ENCODE results near the gene MX1.

DNA sequence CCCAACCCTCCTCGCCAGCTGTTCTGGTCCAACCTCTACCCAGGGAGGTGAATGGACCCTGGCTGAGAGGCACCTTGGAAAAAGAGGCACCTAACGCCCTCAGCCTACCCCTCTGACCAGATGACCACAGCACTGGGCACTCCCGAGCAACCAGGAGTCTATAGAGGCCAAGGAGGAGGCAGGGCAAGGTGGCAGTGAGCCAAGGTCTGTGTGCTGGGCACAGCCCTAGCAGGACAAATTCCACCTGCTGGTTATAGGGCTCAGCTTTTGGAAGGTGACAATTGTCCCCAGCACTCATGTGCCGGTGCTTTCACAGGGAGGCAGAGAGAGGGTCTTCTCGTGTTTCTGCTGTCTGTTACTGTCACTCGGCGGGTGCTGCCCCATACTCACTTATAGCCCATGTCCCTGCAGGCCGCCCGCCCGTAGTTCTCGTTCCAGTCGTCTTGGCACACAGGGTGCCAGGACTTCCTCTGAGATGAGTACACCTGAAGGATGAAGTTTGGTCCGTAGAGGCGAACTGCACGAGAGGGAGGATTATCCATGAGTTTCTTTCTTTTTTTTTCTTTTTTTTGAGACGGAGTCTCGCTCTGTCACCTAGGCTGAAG, 54.1 kb downstream of the MX1 start:
- TF ChIP-seq, protein P1, sequence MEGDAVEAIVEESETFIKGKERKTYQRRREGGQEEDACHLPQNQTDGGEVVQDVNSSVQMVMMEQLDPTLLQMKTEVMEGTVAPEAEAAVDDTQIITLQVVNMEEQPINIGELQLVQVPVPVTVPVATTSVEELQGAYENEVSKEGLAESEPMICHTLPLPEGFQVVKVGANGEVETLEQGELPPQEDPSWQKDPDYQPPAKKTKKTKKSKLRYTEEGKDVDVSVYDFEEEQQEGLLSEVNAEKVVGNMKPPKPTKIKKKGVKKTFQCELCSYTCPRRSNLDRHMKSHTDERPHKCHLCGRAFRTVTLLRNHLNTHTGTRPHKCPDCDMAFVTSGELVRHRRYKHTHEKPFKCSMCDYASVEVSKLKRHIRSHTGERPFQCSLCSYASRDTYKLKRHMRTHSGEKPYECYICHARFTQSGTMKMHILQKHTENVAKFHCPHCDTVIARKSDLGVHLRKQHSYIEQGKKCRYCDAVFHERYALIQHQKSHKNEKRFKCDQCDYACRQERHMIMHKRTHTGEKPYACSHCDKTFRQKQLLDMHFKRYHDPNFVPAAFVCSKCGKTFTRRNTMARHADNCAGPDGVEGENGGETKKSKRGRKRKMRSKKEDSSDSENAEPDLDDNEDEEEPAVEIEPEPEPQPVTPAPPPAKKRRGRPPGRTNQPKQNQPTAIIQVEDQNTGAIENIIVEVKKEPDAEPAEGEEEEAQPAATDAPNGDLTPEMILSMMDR (IDR thresholded peaks at IDR 0.05; ENCODE audit: low read depth, low read length, poor library complexity, severe bottlenecking), result no peak
- TF ChIP-seq EZH2phosphoT487 (IDR thresholded peaks at IDR 0.05; ENCODE audit: borderline replicate concordance, low read length), result no peak

All from DOHH2 (cell line).